H1 (cell line): ENCODE results near the gene RCE1. TPM values are rescaled to one million over a fixed set of nuclear protein-coding genes. Genes with fewer than 3 reads are reported as not detected.
A peak's percentile ranks its signal among the peaks of the same experiment; 100 is the strongest.

Experiments used
- CTCF ChIA-PET: fragments of 300-600 bp; sonication (Branson Sonifier 250); formaldehyde crosslinking; loops from one replicate; lab custom pipeline; 2021; ENCODE audit not compliant: partially characterized antibody; lab: Charles Lee
- POLR2A ChIA-PET: fragments of 300-600 bp; sonication (Branson Sonifier 250); formaldehyde crosslinking; loops from one replicate; lab custom pipeline; 2021; ENCODE audit warnings: inconsistent platforms; ENCODE audit not compliant: partially characterized antibody; lab: Charles Lee
- DNase-seq, 2 experiments: peaks; one replicate each; pipeline versions ENCODE4 v3.0.0 to v3.0.0-alpha.2; 2010 to 2022; ENCODE audit warnings: low spot score in 2 of 2, low read depth in 1 of 2, mixed read lengths in 1 of 2
- FAIRE-seq: peaks from 2 replicates; lab custom pipeline; 2011; peaks lifted over from hg19 to GRCh38; lab: Jason Lieb, UNC
- H2AFZ ChIP-seq: 2 replicates; pipeline ENCODE4 v1.8.1; 2012; ENCODE audit warnings: low read length, inconsistent platforms
- H2AK5ac ChIP-seq: 2 replicates; pipeline ENCODE4 v1.6.1; 2013; ENCODE audit warnings: low read depth, low read length
- H2BK120ac ChIP-seq: replicated peaks from 2 replicates; pipeline ENCODE3; 2013; ENCODE audit warnings: low read depth, low read length, inconsistent platforms
- H2BK12ac ChIP-seq: 2 replicates; pipeline ENCODE4 v1.6.1; 2013; ENCODE audit warnings: low read depth, low read length
- H2BK15ac ChIP-seq: 2 replicates; pipeline ENCODE4 v1.6.1; 2013; ENCODE audit warnings: low read length
- H2BK20ac ChIP-seq: 2 replicates; pipeline ENCODE4 v1.6.1; 2013; ENCODE audit warnings: low read length
- H2BK5ac ChIP-seq: 2 replicates; pipeline ENCODE4 v1.6.1; 2013; ENCODE audit warnings: low read depth, low read length
- H3K14ac ChIP-seq: 2 replicates; pipeline ENCODE4 v1.6.1; 2013; ENCODE audit warnings: inconsistent platforms; ENCODE audit not compliant: insufficient read length
- H3K18ac ChIP-seq: 2 replicates; pipeline ENCODE4 v1.6.1; 2013; ENCODE audit warnings: low read length; ENCODE audit errors: extremely low read depth
- H3K23ac ChIP-seq: 2 replicates; pipeline ENCODE4 v1.6.1; 2013; ENCODE audit warnings: inconsistent platforms; ENCODE audit not compliant: insufficient read length
- H3K23me2 ChIP-seq: 2 replicates; pipeline ENCODE4 v1.6.1; 2013; ENCODE audit warnings: low read depth, low read length
- H3K27ac ChIP-seq: 2 replicates; pipeline ENCODE4 v1.6.1; 2011; ENCODE audit warnings: low read depth, low read length, inconsistent platforms
- H3K27me3 ChIP-seq, 4 experiments: replicated peaks in 1 of 4; 1 replicate in 1 of 4; 2 replicates in 3 of 4; pipeline versions ENCODE4 v1.6.1 to v1.8.1; 2011 to 2013; ENCODE audit warnings: low read length in 3 of 4, mild to moderate bottlenecking in 3 of 4, inconsistent platforms in 2 of 4, mixed read lengths in 2 of 4, moderate library complexity in 1 of 4; ENCODE audit not compliant: control insufficient read depth in 3 of 4, insufficient read depth in 3 of 4; ENCODE audit errors: extremely low read depth in 1 of 4
- H3K36me3 ChIP-seq, 4 experiments: 2 replicates each; pipeline versions ENCODE4 v1.6.1 to v1.8.1; 2011 to 2013; ENCODE audit warnings: mild to moderate bottlenecking in 4 of 4, low read length in 3 of 4, moderate library complexity in 2 of 4, control low read depth in 1 of 4, inconsistent platforms in 1 of 4; ENCODE audit not compliant: insufficient read depth in 4 of 4, control insufficient read depth in 2 of 4
- H3K4ac ChIP-seq: replicated peaks from 2 replicates; pipeline ENCODE3; 2013; ENCODE audit warnings: low read length, low read depth, mixed read lengths, inconsistent platforms; ENCODE audit not compliant: insufficient read length
- H3K4me1 ChIP-seq, 4 experiments: replicated peaks in 1 of 4; 1 replicate in 1 of 4; 2 replicates in 3 of 4; pipeline versions ENCODE4 v1.6.1 to v1.8.1; 2011 to 2013; ENCODE audit warnings: low read length in 3 of 4, inconsistent platforms in 2 of 4, mixed read lengths in 1 of 4; ENCODE audit not compliant: insufficient read depth in 4 of 4, control insufficient read depth in 3 of 4
- H3K4me2 ChIP-seq, 2 experiments: 2 replicates each; pipeline versions ENCODE4 v1.6.1 to v1.8.1; 2011 to 2013; ENCODE audit warnings: low read depth in 2 of 2, low read length in 2 of 2, control low read depth in 1 of 2, inconsistent platforms in 1 of 2, mild to moderate bottlenecking in 1 of 2; ENCODE audit not compliant: insufficient read depth in 1 of 2
- H3K4me3 ChIP-seq, 4 experiments: fragments of 200-600, 300-600 bp in 1 of 4; sonication (generic), shearing (Covaris generic), sonication (Bioruptor Twin) in 1 of 4; 2 replicates each; pipeline versions ENCODE4 v1.5.1 to v1.8.1; 2011 to 2016; ENCODE audit warnings: low read length in 4 of 4, low read depth in 3 of 4, control low read depth in 2 of 4, inconsistent platforms in 2 of 4, mild to moderate bottlenecking in 2 of 4, mixed read lengths in 1 of 4, moderate library complexity in 1 of 4; ENCODE audit not compliant: insufficient read depth in 2 of 4; ENCODE audit errors: extremely low read depth in 1 of 4
- H3K56ac ChIP-seq: replicated peaks from 2 replicates; pipeline ENCODE3; 2013; ENCODE audit warnings: low read depth, mild to moderate bottlenecking, mixed read lengths, low read length, inconsistent platforms; ENCODE audit not compliant: insufficient read length
- H3K79me1 ChIP-seq: 2 replicates; pipeline ENCODE4 v1.6.1; 2013; ENCODE audit warnings: low read depth, low read length, control low read depth
- H3K79me2 ChIP-seq, 2 experiments: 2 replicates each; pipeline versions ENCODE4 v1.6.1 to v1.8.1; 2012 to 2013; ENCODE audit warnings: low read length in 2 of 2, mild to moderate bottlenecking in 2 of 2, inconsistent platforms in 1 of 2; ENCODE audit not compliant: insufficient read depth in 2 of 2, control insufficient read depth in 1 of 2
- H3K9ac ChIP-seq, 4 experiments: replicated peaks in 1 of 4; 1 replicate in 1 of 4; 2 replicates in 3 of 4; pipeline versions ENCODE4 v1.6.1 to v1.8.1; 2011 to 2013; ENCODE audit warnings: low read depth in 3 of 4, low read length in 3 of 4, control low read depth in 2 of 4, mild to moderate bottlenecking in 2 of 4, moderate library complexity in 2 of 4, inconsistent platforms in 1 of 4; ENCODE audit errors: extremely low read depth in 1 of 4
- H3K9me3 ChIP-seq, 2 experiments: 2 replicates each; pipeline versions ENCODE4 v1.6.1 to v1.8.1; 2012 to 2013; ENCODE audit warnings: mild to moderate bottlenecking in 2 of 2, moderate library complexity in 2 of 2, control low read depth in 1 of 2, inconsistent platforms in 1 of 2, low read depth in 1 of 2, low read length in 1 of 2, mixed read lengths in 1 of 2; ENCODE audit not compliant: insufficient read depth in 2 of 2
- H4K20me1 ChIP-seq, 2 experiments: replicated peaks in 1 of 2; 2 replicates each; pipeline versions ENCODE3 to v1.8.1; 2011 to 2013; ENCODE audit warnings: inconsistent platforms in 2 of 2, low read length in 2 of 2, mild to moderate bottlenecking in 1 of 2; ENCODE audit not compliant: insufficient read depth in 2 of 2, control insufficient read depth in 1 of 2
- H4K5ac ChIP-seq: 2 replicates; pipeline ENCODE4 v1.6.1; 2013; ENCODE audit warnings: low read length, low read depth, mixed read lengths, inconsistent platforms; ENCODE audit not compliant: insufficient read length
- H4K8ac ChIP-seq: 2 replicates; pipeline ENCODE4 v1.8.0; 2013; ENCODE audit warnings: mild to moderate bottlenecking, moderate library complexity, low read length, inconsistent platforms; ENCODE audit not compliant: insufficient read depth; ENCODE audit errors: extremely low read depth
- H4K91ac ChIP-seq: replicated peaks from 2 replicates; pipeline ENCODE3; 2013; ENCODE audit warnings: low read length, mixed read lengths, inconsistent platforms; ENCODE audit not compliant: insufficient read length
- BCL11A ChIP-seq, 2 experiments: IDR thresholded peaks; one replicate each; pipeline ENCODE4 v1.6.1; 2011; ENCODE audit warnings: low read depth in 2 of 2, low read length in 2 of 2, mild to moderate bottlenecking in 2 of 2
- POLR2A ChIP-seq, 2 experiments: IDR thresholded peaks; 1 replicate in 1 of 2; 2 replicates in 1 of 2; pipeline ENCODE4 v1.6.1; 2011; ENCODE audit warnings: low read depth in 2 of 2, low read length in 2 of 2, mild to moderate bottlenecking in 2 of 2; ENCODE audit errors: control extremely low read depth in 1 of 2
- WGBS, 2 experiments: shearing (Covaris generic) in 1 of 2; methylation state at CpG; one replicate each; pipeline versions ENCODE4 v1.1.6 to v1.1.7; 2013 to 2015; ENCODE audit warnings: low lambda C conversion rate in 2 of 2, mixed read lengths in 2 of 2, inconsistent platforms in 1 of 2, low coverage in 1 of 2, missing lambda C conversion rate in 1 of 2; ENCODE audit not compliant: insufficient replicate concordance in 2 of 2, insufficient coverage in 1 of 2, insufficient read length in 1 of 2; ENCODE audit errors: extremely low coverage in 1 of 2, missing lambda C conversion rate in 1 of 2; 5-methylcytosine and 5-hydroxymethylcytosine counted together
- polyA plus RNA-seq, 7 experiments: library from polyadenylated mRNA; depleted of rRNA in 3 of 7; stranded (reverse) in 5 of 7; unstranded in 2 of 7; fragments of >200 nt in 5 of 7; fragments of 200-250 nt in 2 of 7; gene quantifications; 1 replicate in 5 of 7; 2 replicates in 1 of 7; 4 replicates in 1 of 7; pipeline versions ENCODE4 v1.2.1 to v1.2.3, GENCODE V29; 2011 to 2013; ENCODE audit warnings: missing spikeins in 2 of 7, mixed read lengths in 2 of 7
- total RNA-seq: library from RNA; stranded (reverse); fragmentation: NEBNext Ultra II Directional; extraction: Animal tissue kit (Norgen Biotek cat#: 25700); gene quantifications from 2 replicates; pipeline ENCODE4 v1.2.1, GENCODE V29; 2021

The RCE1 gene
- total and polyA plus RNA-seq, 2 of the 8 experiments (the other 6 are each of a cell fraction or from before 2014, with no cell fraction given), result 35.8 to 84.8 TPM

DNA sequence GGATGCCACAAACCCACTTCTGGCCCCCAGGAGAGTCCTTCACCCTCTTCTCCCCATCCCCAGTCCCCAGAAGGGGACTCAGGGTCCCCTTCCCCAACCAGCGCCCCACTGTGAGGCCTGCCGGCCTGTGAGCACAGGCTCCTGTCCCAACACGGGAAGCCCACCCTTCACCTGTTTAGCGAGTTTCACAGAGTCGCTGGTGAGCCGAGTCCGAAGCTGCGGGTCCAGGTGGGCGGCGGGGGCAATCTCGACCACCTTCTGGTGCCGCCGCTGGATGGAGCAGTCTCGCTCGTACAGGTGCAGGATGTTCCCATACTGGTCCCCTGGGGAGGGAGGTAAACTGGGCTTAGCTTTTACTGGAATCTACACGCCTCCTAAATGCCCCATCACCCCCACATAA lies 26.9 kb downstream of the RCE1 start:
- no peak overlapping the region for H3K4me3 ChIP-seq
- no peak overlapping the region for H3K4ac ChIP-seq
- WGBS, 2 experiments, result 95% methylated on average over 16 of the region's 16 CpGs; no CpG with 5 or more reads in 1 of the 2 experiments
- no peak overlapping the region for H3K23ac ChIP-seq
- ChIA-PET POLR2A (interaction anchor here (0.9 kb wide), 1 partner anchor 87 kb away, joined by 3 read pairs; no protein-coding TSS in a partner anchor), CTCF (interaction anchor here (1.0 to 13.8 kb wide), 8 partner anchors 9 to 151 kb away, joined by 3 to 199 read pairs (median 4); partner anchors contain the start of gene RCE1)
- H3K79me1 ChIP-seq, result no peaks in the 10 kb centered on the region
- DNase-seq, result no peak
- H4K91ac ChIP-seq, result no peak overlapping the region
- no peak overlapping the region for H2AFZ ChIP-seq
- H4K5ac ChIP-seq, result no peak overlapping the region
- no peak overlapping the region for H3K18ac ChIP-seq
- H2BK12ac ChIP-seq, result no peak overlapping the region
- no peak overlapping the region for H3K4me2 ChIP-seq
- no peak overlapping the region for H3K14ac ChIP-seq
- H3K56ac ChIP-seq, result no peak overlapping the region
- H3K36me3 ChIP-seq, result 0 out of 8 replicates have a peak, but pooled peaks cover 0 to 2% (median 0%) of the 10 kb centered on the region in 4 experiments
- no peak overlapping the region for H2BK120ac ChIP-seq
- no peak overlapping the region for H3K27ac ChIP-seq
- H3K9me3 ChIP-seq, result no peaks in the 10 kb centered on the region
- H3K9ac ChIP-seq, result no peak overlapping the region
- H4K20me1 ChIP-seq, result peaks cover 0 to 2% of the 10 kb centered on the region in 2 experiments
- TF ChIP-seq POLR2A (IDR thresholded peaks at IDR 0.05; ENCODE audit: control extremely low read depth in 1 of 2, low read depth in 2 of 2, low read length in 2 of 2), result no peak
- TF ChIP-seq BCL11A (IDR thresholded peaks at IDR 0.05; ENCODE audit: low read depth in 2 of 2, low read length in 2 of 2), result no peak
- TF ChIP-seq, all 59 proteins: peak for 0
- Histone ChIP-seq H2AK5ac (no peak overlapping the region), H3K23me2 (no peaks in the 10 kb centered on the region), H2BK20ac (no peak overlapping the region), H3K4me1 (peaks cover 0 to 12% (median 2%) of the 10 kb centered on the region in 4 experiments; a peak in 5 of 7 replicates), H2BK5ac (no peak overlapping the region), H2BK15ac (no peak overlapping the region), H4K8ac (0 out of 2 replicates have a peak overlapping the region, but pooled peaks have one; percentile 5), H3K27me3 (no peaks in the 10 kb centered on the region), H3K79me2 (no peaks in the 10 kb centered on the region)
- FAIRE-seq, result no peak
